K562 (cell line): ENCODE measurements around the gene NUCKS1. TPM values are rescaled to one million over a fixed set of nuclear protein-coding genes. Genes with fewer than 3 reads are reported as not detected.
A peak's percentile ranks its signal among the peaks of the same experiment; 100 is the strongest.

Source experiments
- CGGBP1 ChIP-seq: fragments of 250-450 bp; sonication (Bioruptor Pico); IDR thresholded peaks from 2 replicates; pipeline ENCODE4 v1.9.0; 2021; ENCODE audit warnings: mild to moderate bottlenecking
- ELK3 ChIP-seq: fragments of 450-650 bp; formaldehyde crosslinking; IDR thresholded peaks from 2 replicates; pipeline ENCODE4 v1.4.0; 2020; ENCODE audit warnings: mild to moderate bottlenecking
- FIP1L1 ChIP-seq: fragments of 200-400 bp; formaldehyde crosslinking; IDR thresholded peaks from 2 replicates; pipeline ENCODE4 v1.6.1; 2018; ENCODE audit warnings: mild to moderate bottlenecking, low read depth, low read length; ENCODE audit not compliant: poor library complexity, severe bottlenecking
- GABPA ChIP-seq: fragments of 200-800 bp; sonication (Bioruptor generic); conservative IDR thresholded peaks from 2 replicates; pipeline ENCODE4 v1.6.1; 2016; ENCODE audit warnings: low read depth, missing genetic modification characterization, missing compliant biosample characterization
- HEY1 ChIP-seq: fragments of 250-450 bp; sonication (Bioruptor Pico); IDR thresholded peaks from 2 replicates; pipeline ENCODE4 v1.5.0; 2020; ENCODE audit warnings: mild to moderate bottlenecking, moderate library complexity, borderline replicate concordance
- HNRNPH1 ChIP-seq: fragments of 200-400 bp; formaldehyde crosslinking; optimal IDR thresholded peaks from 2 replicates; pipeline ENCODE3; 2017; ENCODE audit warnings: low read depth, mild to moderate bottlenecking, low read length, moderate library complexity
- ILK ChIP-seq: fragments of 450-650 bp; IDR thresholded peaks from 2 replicates; pipeline ENCODE4 v1.6.1; 2016; ENCODE audit warnings: missing genetic modification characterization, low read depth, mild to moderate bottlenecking, missing compliant biosample characterization, moderate library complexity, borderline replicate concordance
- MEF2D ChIP-seq: conservative IDR thresholded peaks from 2 replicates; pipeline ENCODE4 v1.6.1; 2016; ENCODE audit warnings: low read depth, missing genetic modification characterization, missing compliant biosample characterization
- MTA2 ChIP-seq: fragments of 450-650 bp; IDR thresholded peaks from 2 replicates; pipeline ENCODE4 v1.6.1; 2016; ENCODE audit warnings: low read depth
- SMC3 ChIP-seq: conservative IDR thresholded peaks from 2 replicates; pipeline ENCODE4 v1.6.1; 2011; ENCODE audit warnings: low read depth, low read length, improper control_type of control experiment; ENCODE audit not compliant: insufficient read depth
- XRCC3 ChIP-seq: fragments of 450-650 bp; IDR thresholded peaks from 2 replicates; pipeline ENCODE4 v1.6.1; 2017; ENCODE audit warnings: mild to moderate bottlenecking, moderate library complexity
- ZBED1 ChIP-seq: IDR thresholded peaks from 2 replicates; pipeline ENCODE4 v1.6.1; 2014
- ZNF444 ChIP-seq: fragments of 250-450 bp; sonication (Bioruptor Pico); IDR thresholded peaks from 2 replicates; pipeline ENCODE4 v1.4.0; 2020; ENCODE audit warnings: mild to moderate bottlenecking, moderate library complexity
- ZNF507 ChIP-seq: conservative IDR thresholded peaks from 2 replicates; pipeline ENCODE4 v1.6.1; 2017; ENCODE audit warnings: missing genetic modification characterization, missing compliant biosample characterization
- ZNF561 ChIP-seq: fragments of 450-650 bp; formaldehyde crosslinking; conservative IDR thresholded peaks from 2 replicates; pipeline ENCODE4 v1.4.0; 2020; ENCODE audit warnings: mild to moderate bottlenecking, moderate library complexity
- polyA plus RNA-seq, 8 experiments: library from polyadenylated mRNA; depleted of rRNA in 4 of 8; stranded (reverse) in 5 of 8; unstranded in 3 of 8; fragments of >200 nt; fragmentation: Nextera tagmentation in 2 of 8; fragmentation: Illumina TruSeq in 1 of 8; extraction: Ambion mirVana in 2 of 8; extraction: Trizol in 1 of 8; gene quantifications; 2 replicates each; pipeline versions ENCODE4 v1.2.1 to v1.2.3, GENCODE V29; 2011 to 2014; ENCODE audit warnings: inconsistent platforms in 1 of 8, missing spikeins in 1 of 8
- total RNA-seq, 7 experiments: library from RNA; depleted of rRNA in 6 of 7; stranded (reverse); fragments of >200 nt in 6 of 7; fragmentation: Illumina TruSeq in 2 of 7; extraction: Trizol in 2 of 7; gene quantifications; 2 replicates each; pipeline versions ENCODE4 v1.2.1 to v1.2.3, GENCODE V29; 2011 to 2021; ENCODE audit warnings: low replicate concordance in 1 of 7

NUCKS1 gene
- total and polyA plus RNA-seq, 9 of the 15 experiments (the other 6 are each of a cell fraction or from before 2014, with no cell fraction given): 66.7 to 244 (median 149) TPM

GRCh38 chr1:205711105-205712048 lies 38.6 kb downstream of the NUCKS1 start (continued):
- TF ChIP-seq ELK3 (CRISPR knock-in tag) (0 out of 2 replicates have a peak, but pooled peaks have one; percentile 76), CGGBP1 (CRISPR knock-in tag) (no peak; the same call in 1 of the 2 replicates), XRCC3 (no peak), ZBED1 (no peak), MTA2 (no peak), HEY1 (CRISPR knock-in tag) (peak; percentile 81; the same call in 1 of the 2 replicates), ZNF444 (CRISPR knock-in tag) (no peak), SMC3 (peak; percentile 94), ZNF561 (CRISPR knock-in tag) (no peak), FIP1L1 (no peak), HNRNPH1 (no peak), GABPA (tag) (no peak), MEF2D (tag) (no peak), ILK (tag) (no peak), ZNF507 (no peak)
